HEK293T (cell line): Measurements from ENCODE around the gene CDK5RAP2.

Experiments used
- CTCF ChIA-PET: fragments of 350-600 bp; formaldehyde crosslinking; extraction: SDS; loops from one replicate; lab custom pipeline; 2021; ENCODE audit warnings: antibody characterized with exemption, inconsistent platforms; lab: Yijun Ruan, JAX
- POLR2A ChIA-PET: fragments of 350-600 bp; formaldehyde crosslinking; extraction: SDS; loops from one replicate; lab custom pipeline; 2020; ENCODE audit warnings: antibody characterized with exemption, inconsistent platforms; lab: Yijun Ruan, JAX
- DNase-seq: peaks from one replicate; pipeline ENCODE4 v3.0.0; 2012; ENCODE audit warnings: mixed read lengths; ENCODE audit errors: extremely low spot score
- ARNT ChIP-seq: fragments of 450-650 bp; IDR thresholded peaks from 2 replicates; pipeline ENCODE4 v1.6.1; 2017; ENCODE audit warnings: mild to moderate bottlenecking
- BHLHE40 ChIP-seq: fragments of 450-650 bp; IDR thresholded peaks from 2 replicates; pipeline ENCODE4 v1.6.1; 2016; ENCODE audit warnings: mild to moderate bottlenecking, moderate library complexity, borderline replicate concordance
- CTBP1 ChIP-seq: fragments of 450-650 bp; IDR thresholded peaks from 2 replicates; pipeline ENCODE4 v1.6.1; 2016; ENCODE audit warnings: borderline replicate concordance
- ELF4 ChIP-seq: fragments of 450-650 bp; IDR thresholded peaks from 2 replicates; pipeline ENCODE4 v1.6.1; 2017; ENCODE audit warnings: antibody characterized with exemption
- FOXA1 ChIP-seq: fragments of 450-650 bp; IDR thresholded peaks from 2 replicates; pipeline ENCODE4 v1.6.1; 2016; ENCODE audit warnings: mild to moderate bottlenecking
- FOXK2 ChIP-seq: fragments of 450-650 bp; IDR thresholded peaks from 2 replicates; pipeline ENCODE4 v1.6.1; 2016; ENCODE audit warnings: mild to moderate bottlenecking
- FOXM1 ChIP-seq: fragments of 450-650 bp; IDR thresholded peaks from 2 replicates; pipeline ENCODE4 v1.6.1; 2017; ENCODE audit warnings: mild to moderate bottlenecking, borderline replicate concordance
- HDGF ChIP-seq: fragments of 450-650 bp; IDR thresholded peaks from 2 replicates; pipeline ENCODE4 v1.6.1; 2017; ENCODE audit warnings: antibody characterized with exemption, borderline replicate concordance
- L3MBTL2 ChIP-seq: fragments of 450-650 bp; conservative IDR thresholded peaks from 2 replicates; pipeline ENCODE4 v1.6.1; 2016; ENCODE audit warnings: mild to moderate bottlenecking
- LEF1 ChIP-seq: fragments of 450-650 bp; IDR thresholded peaks from 2 replicates; pipeline ENCODE4 v1.6.1; 2017; ENCODE audit warnings: mild to moderate bottlenecking, borderline replicate concordance
- NFRKB ChIP-seq: fragments of 450-650 bp; IDR thresholded peaks from 2 replicates; pipeline ENCODE4 v1.6.1; 2016; ENCODE audit warnings: mild to moderate bottlenecking, moderate library complexity
- PKNOX1 ChIP-seq: fragments of 450-650 bp; IDR thresholded peaks from 2 replicates; pipeline ENCODE4 v1.6.1; 2016
- SP1 ChIP-seq: fragments of 450-650 bp; IDR thresholded peaks from 2 replicates; pipeline ENCODE4 v1.6.1; 2017
- SUZ12 ChIP-seq: fragments of 450-650 bp; IDR thresholded peaks from 2 replicates; pipeline ENCODE4 v1.6.1; 2016; ENCODE audit warnings: mild to moderate bottlenecking
- TARDBP ChIP-seq: fragments of 450-650 bp; IDR thresholded peaks from 2 replicates; pipeline ENCODE4 v1.6.1; 2016
- ZNF384 ChIP-seq: fragments of 450-650 bp; IDR thresholded peaks from 2 replicates; pipeline ENCODE4 v1.6.1; 2016

Gene CDK5RAP2

GRCh38 chr9:120572472-120572871 lies 7.5 kb downstream of the CDK5RAP2 start:
- DNase-seq, result no peak
- CTCF ChIA-PET, result no interaction called here
- POLR2A ChIA-PET, result no interaction called here
- no peak for TF ChIP-seq LEF1

- ChIA-PET CTCF (no interaction called here), POLR2A (interaction anchor here (0.6 kb wide), 1 partner anchor 8 kb away, joined by 3 read pairs; the partner anchor contains the start of gene CDK5RAP2)
- TF ChIP-seq SP1 (no peak), FOXA1 (no peak), CTBP1 (no peak), ELF4 (no peak)
- DNase-seq, result no peak
Measured at GRCh38 chr9:120571443-120572257, 8.3 kb downstream of the CDK5RAP2 start.

- TF ChIP-seq FOXM1 (no peak), TARDBP (no peak), SP1 (no peak), CTBP1 (no peak), BHLHE40 (no peak), HDGF (no peak), FOXK2 (no peak), PKNOX1 (no peak), ZNF384 (no peak), L3MBTL2 (no peak), ARNT (no peak), FOXA1 (no peak), LEF1 (no peak), ELF4 (no peak), NFRKB (no peak), SUZ12 (no peak)
- POLR2A ChIA-PET, result no interaction called here
- CTCF ChIA-PET, result no interaction called here
Measured at GRCh38 chr9:120570296-120570695, 9.7 kb downstream of the CDK5RAP2 start.

GRCh38 chr9:120569556-120569955 lies 10.4 kb downstream of the CDK5RAP2 start:
- no peak for DNase-seq
- POLR2A ChIA-PET, result no interaction called here
- TF ChIP-seq FOXM1 (no peak), NFRKB (no peak), PKNOX1 (no peak), FOXK2 (no peak), FOXA1 (no peak), CTBP1 (no peak), SP1 (no peak), ARNT (no peak), ZNF384 (no peak), SUZ12 (no peak), HDGF (no peak), TARDBP (no peak), ELF4 (no peak), BHLHE40 (no peak)
- CTCF ChIA-PET, result no interaction called here

More at GRCh38 chr9:120570296-120570695, 9.7 kb downstream of the CDK5RAP2 start:
- no peak for DNase-seq

- ChIA-PET CTCF (interaction anchor here (0.6 kb wide), 1 partner anchor 1064 kb away, joined by 5 read pairs; no protein-coding TSS in a partner anchor), POLR2A (no interaction called here)
- no peak for DNase-seq
- TF ChIP-seq TARDBP (no peak), BHLHE40 (no peak), LEF1 (no peak), CTBP1 (no peak), FOXM1 (no peak), PKNOX1 (no peak), FOXA1 (no peak), HDGF (no peak), L3MBTL2 (no peak), ARNT (no peak), ELF4 (no peak), SUZ12 (no peak), NFRKB (no peak)
Measured at GRCh38 chr9:120568816-120569215, 11.2 kb downstream of the CDK5RAP2 start.

GRCh38 chr9:120567874-120568273 lies 12.1 kb downstream of the CDK5RAP2 start:
- TF ChIP-seq FOXA1 (no peak), SUZ12 (no peak), LEF1 (no peak), ZNF384 (no peak), SP1 (no peak), FOXK2 (no peak), PKNOX1 (no peak), BHLHE40 (no peak), L3MBTL2 (no peak), NFRKB (no peak), ARNT (no peak), CTBP1 (no peak), HDGF (no peak), FOXM1 (no peak), TARDBP (no peak), ELF4 (no peak)

More at GRCh38 chr9:120567874-120568273, 12.1 kb downstream of the CDK5RAP2 start:
- ChIA-PET CTCF (no interaction called here), POLR2A (no interaction called here)
- no peak for DNase-seq
